Measurements from ENCODE around the gene ALX1. TPM values are rescaled to one million over a fixed set of nuclear protein-coding genes. Genes with fewer than 3 reads are reported as not detected.

ALX1 gene
- total and polyA plus RNA-seq, 9 of the 15 experiments (the other 6 are each of a cell fraction or from before 2014, with no cell fraction given) = 0.09 to 0.31 (median 0.11) TPM; not detected in 2

DNA sequence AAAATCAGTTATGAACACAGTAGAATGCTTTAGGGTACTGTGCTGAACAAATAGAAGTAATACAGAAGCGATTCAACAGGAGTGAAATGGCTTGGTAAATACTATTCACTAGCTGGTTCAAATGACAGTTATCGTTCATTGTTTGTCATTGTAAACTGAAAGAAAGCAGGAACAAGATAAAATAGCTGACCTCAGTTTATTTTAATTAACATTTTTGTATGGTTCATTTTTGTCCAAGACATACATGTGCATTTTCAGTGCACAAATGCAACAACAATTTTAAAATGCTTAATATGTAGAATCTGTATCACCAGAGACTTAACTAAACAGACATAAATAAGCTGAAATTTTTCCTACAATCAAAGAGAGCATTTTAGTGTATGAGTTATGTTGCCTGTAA is 49.9 kb downstream of the ALX1 start:
- WGBS (ENCODE audit: insufficient coverage, low coverage, missing lambda C conversion rate) = 0% methylated on average over 2 of the region's 2 CpGs
- Histone ChIP-seq H3K9me3 (replicated peaks; ENCODE audit: control insufficient read depth, insufficient read depth, low read depth, low read length) (no peaks in the 10 kb centered on the region), H2AFZ (ENCODE audit: low read depth, low read length) (no peak overlapping the region), H3K4me3 (no peak overlapping the region), H3K79me2 (ENCODE audit: control insufficient read depth, insufficient read depth, low read length) (no peaks in the 10 kb centered on the region), H3K4me2 (ENCODE audit: insufficient read depth, low read length) (no peak overlapping the region), H3K27ac (ENCODE audit: extremely low read depth, low read depth, low read length) (no peak overlapping the region), H3K4me1 (replicated peaks in 1 of 2; ENCODE audit: control insufficient read depth in 2 of 2, insufficient read depth in 2 of 2, low read length in 2 of 2) (no peaks in the 10 kb centered on the region), H3K9me1 (ENCODE audit: control insufficient read depth, insufficient read depth, low read length) (no peaks in the 10 kb centered on the region), H3K27me3 (ENCODE audit: control insufficient read depth in 2 of 2, insufficient read depth in 2 of 2, low read length in 2 of 2) (no peaks in the 10 kb centered on the region), H3K36me3 (ENCODE audit: control insufficient read depth, insufficient read depth, low read length) (no peaks in the 10 kb centered on the region), H4K20me1 (replicated peaks; ENCODE audit: control insufficient read depth, insufficient read depth, low read length) (no peaks in the 10 kb centered on the region), H3K9ac (ENCODE audit: insufficient read depth in 1 of 2, low read depth in 2 of 2, low read length in 2 of 2) (no peak overlapping the region)
- FAIRE-seq = no peak
- CTCF ChIA-PET (ENCODE audit: low intra/inter-chr PET ratio) = no interaction called here
- POLR2A ChIA-PET = no interaction called here
- in situ Hi-C loops (cut with MboI) (no loop called here), intact Hi-C loops (cut with micrococcal nuclease) (no loop called here)
- BruUV-seq (replicated peaks) = no TSS peak
- DNase-seq (ENCODE audit: extremely low read depth in 1 of 4, low spot score in 3 of 4) = no peak
- no peak for ATAC-seq
- no peak for TF ChIP-seq ZNF212 (CRISPR knock-in tag; IDR thresholded peaks at IDR 0.05)
- TF ChIP-seq, protein P1, sequence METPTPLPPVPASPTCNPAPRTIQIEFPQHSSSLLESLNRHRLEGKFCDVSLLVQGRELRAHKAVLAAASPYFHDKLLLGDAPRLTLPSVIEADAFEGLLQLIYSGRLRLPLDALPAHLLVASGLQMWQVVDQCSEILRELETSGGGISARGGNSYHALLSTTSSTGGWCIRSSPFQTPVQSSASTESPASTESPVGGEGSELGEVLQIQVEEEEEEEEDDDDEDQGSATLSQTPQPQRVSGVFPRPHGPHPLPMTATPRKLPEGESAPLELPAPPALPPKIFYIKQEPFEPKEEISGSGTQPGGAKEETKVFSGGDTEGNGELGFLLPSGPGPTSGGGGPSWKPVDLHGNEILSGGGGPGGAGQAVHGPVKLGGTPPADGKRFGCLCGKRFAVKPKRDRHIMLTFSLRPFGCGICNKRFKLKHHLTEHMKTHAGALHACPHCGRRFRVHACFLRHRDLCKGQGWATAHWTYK (CRISPR knock-in tag; IDR thresholded peaks at IDR 0.05) = no peak
- TF ChIP-seq NFIX (CRISPR knock-in tag; IDR thresholded peaks at IDR 0.05; ENCODE audit: low read depth) = no peak
- TF ChIP-seq PCBP2 (IDR thresholded peaks at IDR 0.05; ENCODE audit: low read depth, low read length, poor library complexity, severe bottlenecking) = no peak
- TF ChIP-seq, protein P2, sequence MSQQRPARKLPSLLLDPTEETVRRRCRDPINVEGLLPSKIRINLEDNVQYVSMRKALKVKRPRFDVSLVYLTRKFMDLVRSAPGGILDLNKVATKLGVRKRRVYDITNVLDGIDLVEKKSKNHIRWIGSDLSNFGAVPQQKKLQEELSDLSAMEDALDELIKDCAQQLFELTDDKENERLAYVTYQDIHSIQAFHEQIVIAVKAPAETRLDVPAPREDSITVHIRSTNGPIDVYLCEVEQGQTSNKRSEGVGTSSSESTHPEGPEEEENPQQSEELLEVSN (IDR thresholded peaks at IDR 0.05; ENCODE audit: borderline replicate concordance in 1 of 2, extremely low read depth in 1 of 2, insufficient read depth in 1 of 2, insufficient read length in 1 of 2, low read depth in 1 of 2, low read length in 1 of 2, poor library complexity in 1 of 2, severe bottlenecking in 1 of 2) = no peak
- TF ChIP-seq, protein P3, sequence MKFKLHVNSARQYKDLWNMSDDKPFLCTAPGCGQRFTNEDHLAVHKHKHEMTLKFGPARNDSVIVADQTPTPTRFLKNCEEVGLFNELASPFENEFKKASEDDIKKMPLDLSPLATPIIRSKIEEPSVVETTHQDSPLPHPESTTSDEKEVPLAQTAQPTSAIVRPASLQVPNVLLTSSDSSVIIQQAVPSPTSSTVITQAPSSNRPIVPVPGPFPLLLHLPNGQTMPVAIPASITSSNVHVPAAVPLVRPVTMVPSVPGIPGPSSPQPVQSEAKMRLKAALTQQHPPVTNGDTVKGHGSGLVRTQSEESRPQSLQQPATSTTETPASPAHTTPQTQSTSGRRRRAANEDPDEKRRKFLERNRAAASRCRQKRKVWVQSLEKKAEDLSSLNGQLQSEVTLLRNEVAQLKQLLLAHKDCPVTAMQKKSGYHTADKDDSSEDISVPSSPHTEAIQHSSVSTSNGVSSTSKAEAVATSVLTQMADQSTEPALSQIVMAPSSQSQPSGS (CRISPR knock-in tag; IDR thresholded peaks at IDR 0.05) = no peak
- no peak for TF ChIP-seq PTBP1 (IDR thresholded peaks at IDR 0.05; ENCODE audit: low read depth, low read length)
- TF ChIP-seq PRPF4 (IDR thresholded peaks at IDR 0.05; ENCODE audit: insufficient read depth, low read depth, low read length, poor library complexity, severe bottlenecking) = no peak
- no peak for TF ChIP-seq ZBTB11 (CRISPR knock-in tag; IDR thresholded peaks at IDR 0.05)
- no peak for TF ChIP-seq SRSF1 (IDR thresholded peaks at IDR 0.05; ENCODE audit: low read depth, low read length)
- TF ChIP-seq IFI16 (CRISPR knock-in tag; IDR thresholded peaks at IDR 0.05) = no peak
- TF ChIP-seq POLR2G (IDR thresholded peaks at IDR 0.05; ENCODE audit: low read depth, low read length) = no peak
- TF ChIP-seq TAF15 (IDR thresholded peaks at IDR 0.05; ENCODE audit: low read depth, low read length) = no peak
- TF ChIP-seq ZNF584 (CRISPR knock-in tag; IDR thresholded peaks at IDR 0.05; ENCODE audit: low read depth) = no peak
- no peak for TF ChIP-seq CXXC5 (CRISPR knock-in tag; IDR thresholded peaks at IDR 0.05)
